Endothelial cell of umbilical vein (primary cell): Measurements from ENCODE around the gene UCMA.

Experiments used
- EZH2 ChIP-seq: IDR thresholded peaks from 2 replicates; pipeline ENCODE4 v1.6.1; 2012; ENCODE audit warnings: borderline replicate concordance, low read depth, mild to moderate bottlenecking, moderate library complexity, low read length, inconsistent platforms; ENCODE audit not compliant: severe bottlenecking
- POLR2AphosphoS5 ChIP-seq: IDR thresholded peaks from 2 replicates; pipeline ENCODE4 v1.6.1; 2012; ENCODE audit warnings: low read depth, mild to moderate bottlenecking, control low read depth, low read length, moderate library complexity; ENCODE audit not compliant: insufficient read depth
- TF ChIP-seq, protein P1 (sequence below), 2 donors: IDR thresholded peaks; 1 replicate in 1 of 2; 2 replicates in 1 of 2; pipeline ENCODE4 v1.5.1; 2011; ENCODE audit warnings: low read length in 2 of 2, mild to moderate bottlenecking in 2 of 2, moderate library complexity in 2 of 2, control low read depth in 1 of 2, inconsistent platforms in 1 of 2, low read depth in 1 of 2; ENCODE audit not compliant: insufficient read depth in 1 of 2; ENCODE audit errors: extremely low read depth in 1 of 2

GRCh38 chr10:13256627-13257026 is 22.5 kb upstream of the UCMA start:
- TF ChIP-seq, protein P1, sequence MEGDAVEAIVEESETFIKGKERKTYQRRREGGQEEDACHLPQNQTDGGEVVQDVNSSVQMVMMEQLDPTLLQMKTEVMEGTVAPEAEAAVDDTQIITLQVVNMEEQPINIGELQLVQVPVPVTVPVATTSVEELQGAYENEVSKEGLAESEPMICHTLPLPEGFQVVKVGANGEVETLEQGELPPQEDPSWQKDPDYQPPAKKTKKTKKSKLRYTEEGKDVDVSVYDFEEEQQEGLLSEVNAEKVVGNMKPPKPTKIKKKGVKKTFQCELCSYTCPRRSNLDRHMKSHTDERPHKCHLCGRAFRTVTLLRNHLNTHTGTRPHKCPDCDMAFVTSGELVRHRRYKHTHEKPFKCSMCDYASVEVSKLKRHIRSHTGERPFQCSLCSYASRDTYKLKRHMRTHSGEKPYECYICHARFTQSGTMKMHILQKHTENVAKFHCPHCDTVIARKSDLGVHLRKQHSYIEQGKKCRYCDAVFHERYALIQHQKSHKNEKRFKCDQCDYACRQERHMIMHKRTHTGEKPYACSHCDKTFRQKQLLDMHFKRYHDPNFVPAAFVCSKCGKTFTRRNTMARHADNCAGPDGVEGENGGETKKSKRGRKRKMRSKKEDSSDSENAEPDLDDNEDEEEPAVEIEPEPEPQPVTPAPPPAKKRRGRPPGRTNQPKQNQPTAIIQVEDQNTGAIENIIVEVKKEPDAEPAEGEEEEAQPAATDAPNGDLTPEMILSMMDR (IDR thresholded peaks at IDR 0.05; ENCODE audit: extremely low read depth in 1 of 2, insufficient read depth in 1 of 2, low read depth in 1 of 2, low read length in 2 of 2) = no peak
- TF ChIP-seq POLR2AphosphoS5 (no peak), EZH2 (no peak)
